Activated CD8-positive, alpha-beta memory T cell treated with anti-CD3 and anti-CD28 coated beads, Interleukin-2, amount 50 U/mL, for 24 hours (primary cell): ENCODE data around the gene DIS3L2.
A peak's percentile ranks its signal among the peaks of the same experiment; 100 is the strongest.
"Not testable (repeated sequence)": the region's sequence is repeated elsewhere in the genome, so short reads cannot be mapped to it uniquely, and the experiment has no call there.

ENCODE experiments used
- DNase-seq: peaks from one replicate; pipeline ENCODE4 v3.0.0-alpha.2; 2020; ENCODE audit errors: extremely low read depth

Gene DIS3L2

GRCh38 chr2:232295971-232296370 is 334.5 kb downstream of the DIS3L2 start:
- no peak for DNase-seq

- DNase-seq: no peak
These were observed 335.4 kb downstream of the DIS3L2 start for GRCh38 chr2:232296776-232297525.

- no peak for DNase-seq
These were observed 337.6 kb downstream of the DIS3L2 start for GRCh38 chr2:232299084-232299483.

- no peak for DNase-seq
These were observed 338.6 kb downstream of the DIS3L2 start for GRCh38 chr2:232299927-232300674.

GRCh38 chr2:232300894-232301387 is 339.4 kb downstream of the DIS3L2 start:
- no peak for DNase-seq

- DNase-seq: no peak
These were observed 342.7 kb downstream of the DIS3L2 start for GRCh38 chr2:232304236-232304635.

GRCh38 chr2:232306741-232307305 is 345.3 kb downstream of the DIS3L2 start:
- DNase-seq: no peak

- DNase-seq: no peak
These were observed 346.3 kb downstream of the DIS3L2 start for GRCh38 chr2:232307854-232308253.

- no peak for DNase-seq
These were observed 347.5 kb downstream of the DIS3L2 start for GRCh38 chr2:232308986-232309385.

GRCh38 chr2:232309592-232309991 is 348.1 kb downstream of the DIS3L2 start:
- no peak for DNase-seq

- DNase-seq: no peak
These were observed 348.6 kb downstream of the DIS3L2 start for GRCh38 chr2:232310121-232310520.

- DNase-seq: no peak
These were observed 349.2 kb downstream of the DIS3L2 start for GRCh38 chr2:232310696-232311095.

- not testable (repeated sequence) for DNase-seq
These were observed 352.1 kb downstream of the DIS3L2 start for GRCh38 chr2:232313645-232314044.

- peak; percentile 36 for DNase-seq
These were observed 353.8 kb downstream of the DIS3L2 start for GRCh38 chr2:232315049-232315922.

- DNase-seq: no peak
These were observed 354.4 kb downstream of the DIS3L2 start for GRCh38 chr2:232315923-232316299.

GRCh38 chr2:232316461-232317330 is 355.2 kb downstream of the DIS3L2 start:
- no peak for DNase-seq

GRCh38 chr2:232318169-232318855 is 356.8 kb downstream of the DIS3L2 start:
- no peak for DNase-seq

- no peak for DNase-seq
These were observed 357.7 kb downstream of the DIS3L2 start for GRCh38 chr2:232319067-232319802.

- DNase-seq: no peak
These were observed 358.4 kb downstream of the DIS3L2 start for GRCh38 chr2:232319803-232320442.
